Measurements from ENCODE around the gene PTCH2.
"Not testable (repeated sequence)": the region's sequence is repeated elsewhere in the genome, so short reads cannot be mapped to it uniquely, and the experiment has no call there.

Gene PTCH2

DNA sequence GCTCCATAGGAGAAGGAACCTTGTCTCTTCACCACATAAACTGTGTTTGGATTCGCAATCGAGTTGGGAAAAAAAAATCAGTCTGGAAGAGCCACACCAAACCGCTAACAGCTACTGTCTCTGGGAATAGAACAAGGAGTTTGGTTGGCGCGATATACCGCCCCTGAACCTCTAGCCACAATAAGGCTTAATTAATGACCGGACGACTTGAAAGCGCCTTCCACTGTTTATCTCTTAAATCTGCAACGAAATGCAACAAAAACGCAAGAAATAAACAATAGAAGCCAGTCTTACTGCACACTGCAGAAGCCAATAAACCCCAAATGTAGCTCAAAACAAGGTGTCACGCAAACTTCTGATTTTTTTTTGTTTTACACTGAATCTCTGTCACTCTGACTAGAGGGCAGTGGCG, 23.9 kb downstream of the PTCH2 start:
- no peak for DNase-seq (ENCODE audit: low read depth)

DNA sequence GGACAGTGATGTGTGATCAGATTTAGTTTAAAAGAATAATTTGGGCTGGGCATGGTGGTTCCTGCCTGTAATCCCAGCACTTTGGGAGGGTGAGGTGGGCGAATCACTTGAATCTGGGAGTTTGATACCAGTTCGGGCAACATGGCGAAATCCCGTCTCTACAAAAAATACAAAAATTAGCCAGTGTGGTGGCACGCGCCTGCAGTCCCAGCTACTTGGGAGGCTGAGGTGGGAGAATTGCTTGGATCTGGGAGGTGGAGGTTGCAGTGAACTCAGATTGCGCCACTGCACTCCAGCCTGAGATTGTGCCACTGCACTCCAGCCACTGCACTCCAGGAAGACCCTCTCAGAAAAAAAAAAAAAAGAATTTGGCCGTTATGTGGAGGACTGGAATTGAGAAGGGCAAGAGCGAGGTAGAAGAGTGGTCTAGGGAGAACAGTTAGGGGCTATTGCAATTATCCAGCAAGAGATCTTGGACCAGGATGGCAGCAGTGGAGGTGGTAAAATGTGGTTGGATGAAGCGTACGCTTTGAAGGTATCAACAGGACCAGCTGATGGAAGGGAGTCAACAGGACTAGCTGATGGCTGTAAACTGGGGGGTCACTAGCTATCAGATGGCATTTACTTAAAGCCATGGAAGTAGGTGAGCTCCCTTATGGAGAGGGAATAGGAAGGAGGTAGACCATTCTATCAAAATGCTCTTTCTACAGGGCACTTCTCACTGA, 25.1 kb downstream of the PTCH2 start:
- DNase-seq (ENCODE audit: low read depth), result no peak

DNA sequence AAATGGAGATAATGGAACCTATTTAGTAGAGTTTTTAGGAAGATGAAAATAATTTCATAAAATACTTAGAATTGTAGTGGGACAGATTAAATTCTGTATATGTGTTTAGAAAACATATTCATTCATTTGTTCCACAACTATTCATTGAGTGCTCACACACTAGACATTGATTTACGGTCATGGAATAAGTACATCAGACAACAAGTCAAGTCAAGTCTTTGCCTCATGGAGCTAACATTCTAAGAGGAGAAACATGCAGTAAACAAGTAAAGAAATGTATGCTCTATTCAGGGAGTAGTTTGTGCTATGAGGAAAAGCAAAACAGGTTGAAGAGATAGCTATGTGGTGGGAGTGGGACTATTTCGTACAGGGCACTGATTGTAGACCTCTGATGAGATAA, 25.7 kb downstream of the PTCH2 start:
- DNase-seq (ENCODE audit: low read depth), result no peak

GRCh38 chr1:44815926-44816325, 27.1 kb downstream of the PTCH2 start:
- DNase-seq (ENCODE audit: low read depth), result not testable (repeated sequence)

DNA sequence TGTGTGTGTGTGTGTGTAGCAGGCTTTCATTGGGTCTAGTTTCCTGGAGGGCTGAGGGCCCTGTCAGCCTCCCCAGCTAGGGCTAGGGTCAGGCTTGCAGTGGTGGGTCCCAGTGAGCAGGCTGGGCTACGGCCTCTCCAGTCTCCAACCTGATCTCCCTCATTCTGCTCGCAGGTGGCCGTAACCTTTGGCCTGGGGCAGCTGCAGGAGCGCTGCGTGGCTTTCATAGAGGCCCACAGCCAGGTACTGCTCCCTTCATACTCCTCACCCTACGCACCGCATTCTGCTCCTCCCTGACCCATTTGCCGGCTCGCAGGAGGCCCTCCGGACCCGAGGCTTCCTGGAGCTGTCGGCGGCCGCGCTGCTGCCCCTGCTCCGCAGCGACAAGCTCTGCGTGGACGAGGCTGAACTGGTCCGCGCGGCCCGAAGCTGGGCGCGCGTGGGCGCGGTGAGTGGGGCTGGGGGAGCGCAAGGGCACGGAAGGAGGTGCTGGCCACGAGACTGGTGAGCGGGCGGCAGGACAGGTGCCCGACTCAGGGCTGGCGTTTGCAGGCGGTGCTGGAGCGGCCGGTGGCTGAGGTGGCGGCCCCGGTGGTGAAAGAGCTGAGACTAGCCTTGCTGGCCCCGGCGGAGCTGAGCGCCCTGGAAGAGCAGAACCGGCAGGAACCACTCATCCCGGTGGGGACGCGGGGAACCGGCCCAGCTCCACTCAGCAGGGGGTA, 30.1 kb downstream of the PTCH2 start:
- no peak for DNase-seq (ENCODE audit: low read depth)

DNA sequence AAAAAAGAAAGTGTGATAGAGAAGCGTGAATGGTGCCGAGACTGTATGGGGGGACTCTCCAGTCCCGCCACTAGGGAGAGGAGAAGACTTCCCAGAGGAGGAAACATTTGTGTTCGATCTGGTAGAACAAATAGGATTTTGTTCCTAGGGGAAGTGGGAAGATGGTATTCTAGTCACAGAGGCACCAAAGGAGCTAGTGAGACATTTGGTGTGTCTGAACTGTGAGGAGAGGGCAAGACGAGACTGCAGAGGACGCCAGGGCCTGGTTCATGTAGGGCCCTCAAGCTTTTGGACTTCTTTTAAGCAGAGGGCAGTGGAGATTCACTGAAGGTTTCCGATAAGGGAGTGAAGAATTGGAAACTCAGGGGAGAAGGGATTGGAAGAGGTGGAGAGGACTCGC, 31.8 kb downstream of the PTCH2 start:
- DNase-seq (ENCODE audit: low read depth), result no peak

- DNase-seq (ENCODE audit: low read depth), result not testable (repeated sequence)
These were observed 32.3 kb downstream of the PTCH2 start for GRCh38 chr1:44810762-44811105.

- DNase-seq (ENCODE audit: low read depth), result no peak
These were observed 32.8 kb downstream of the PTCH2 start for GRCh38 chr1:44810101-44810761.

DNA sequence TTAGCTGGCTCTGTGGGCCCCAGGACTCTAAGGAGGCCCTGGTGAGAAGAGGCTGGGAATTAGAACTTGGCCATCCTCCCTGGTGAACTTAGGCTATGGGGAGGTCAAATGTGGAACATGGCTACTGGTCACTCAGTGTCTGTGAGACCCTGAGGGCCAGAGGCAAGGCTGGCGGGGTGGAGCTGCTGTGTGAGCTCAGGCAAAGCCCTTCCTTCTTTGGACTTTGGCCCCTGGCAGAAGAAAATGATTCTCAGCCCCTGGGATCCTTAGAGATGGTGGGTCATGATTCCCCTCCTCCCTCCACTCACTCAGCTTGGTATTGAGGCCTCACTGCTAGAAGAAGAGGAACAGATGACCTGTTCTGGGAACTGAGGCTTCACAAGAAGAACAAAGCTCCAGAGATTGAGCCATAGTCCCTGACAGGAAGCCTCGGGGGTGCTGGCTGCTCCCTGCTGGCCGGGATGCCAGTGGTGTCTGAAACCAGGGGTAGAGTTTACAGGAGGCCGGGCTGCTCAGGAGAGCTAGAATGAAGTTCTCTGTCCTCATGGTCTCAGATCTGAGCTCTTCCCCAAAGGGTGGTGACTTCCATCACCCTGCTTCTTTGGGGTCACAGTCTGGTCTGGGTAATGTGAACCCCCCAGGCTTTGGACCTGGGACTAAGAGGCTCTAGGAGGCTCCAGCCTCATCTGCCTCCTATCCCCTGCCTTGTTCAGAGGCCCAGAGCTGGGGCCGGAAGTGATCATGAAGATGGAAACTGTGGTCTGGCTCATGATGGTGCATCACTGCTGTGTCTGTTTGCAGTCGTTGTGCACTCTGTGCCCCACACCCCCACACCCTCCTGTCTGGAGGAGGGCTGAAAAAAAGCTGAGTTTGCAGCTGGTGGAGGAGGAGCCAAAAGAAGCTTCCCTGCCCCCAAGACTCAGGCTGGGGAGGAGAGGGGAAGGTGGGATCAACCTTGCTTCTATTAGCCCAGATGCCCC, 33.8 kb downstream of the PTCH2 start:
- no peak for DNase-seq (ENCODE audit: low read depth)

GRCh38 chr1:44808063-44808937, 34.8 kb downstream of the PTCH2 start, which contains the start of gene BTBD19:
Gene BTBD19 (plus strand): TSS chr1:44808523. CDS start chr1:44808821, 298 bp downstream.
- DNase-seq (ENCODE audit: low read depth), result peak; percentile 62

GRCh38 chr1:44807364-44808062, 35.5 kb downstream of the PTCH2 start:
- peak; percentile 99 for DNase-seq (ENCODE audit: low read depth)

DNA sequence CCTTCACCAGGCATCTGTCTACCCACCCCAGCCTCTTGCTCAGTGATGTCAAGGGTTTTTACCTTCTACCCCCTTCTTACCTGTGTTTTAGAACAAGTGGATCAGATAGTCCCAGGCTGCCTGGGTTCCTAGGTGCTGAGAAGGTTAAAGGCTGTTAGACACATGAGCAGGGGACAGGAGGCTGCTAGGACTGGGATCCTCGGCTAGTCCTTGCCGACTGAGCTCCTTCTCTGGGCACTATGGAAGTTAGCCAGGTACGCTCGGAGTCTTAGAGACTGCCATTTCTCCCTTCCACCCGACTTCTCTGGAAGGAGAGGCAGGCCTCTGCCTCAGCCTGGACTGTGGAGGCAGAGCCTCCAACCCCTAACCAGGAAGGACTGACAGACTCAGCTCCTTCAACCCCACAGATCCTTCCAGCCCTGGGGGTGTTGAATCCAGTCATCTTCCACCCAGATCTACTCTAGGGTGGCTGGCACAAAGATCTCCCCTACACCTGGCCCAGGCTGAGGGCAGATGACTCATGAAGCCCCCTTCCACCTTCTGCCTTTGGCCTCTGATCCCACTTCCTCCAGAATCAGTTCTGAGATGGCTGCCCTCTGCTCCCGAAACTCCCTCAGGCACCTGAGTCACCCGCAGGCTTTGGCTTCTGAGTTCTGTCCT, 36.2 kb downstream of the PTCH2 start, which contains the start of gene DYNLT4:
DYNLT4 (minus strand) TSS at position 648 of the 660 bp plus-strand sequence. CDS start 683 bp downstream, outside the sequence.
- DNase-seq (ENCODE audit: low read depth), result no peak

DNA sequence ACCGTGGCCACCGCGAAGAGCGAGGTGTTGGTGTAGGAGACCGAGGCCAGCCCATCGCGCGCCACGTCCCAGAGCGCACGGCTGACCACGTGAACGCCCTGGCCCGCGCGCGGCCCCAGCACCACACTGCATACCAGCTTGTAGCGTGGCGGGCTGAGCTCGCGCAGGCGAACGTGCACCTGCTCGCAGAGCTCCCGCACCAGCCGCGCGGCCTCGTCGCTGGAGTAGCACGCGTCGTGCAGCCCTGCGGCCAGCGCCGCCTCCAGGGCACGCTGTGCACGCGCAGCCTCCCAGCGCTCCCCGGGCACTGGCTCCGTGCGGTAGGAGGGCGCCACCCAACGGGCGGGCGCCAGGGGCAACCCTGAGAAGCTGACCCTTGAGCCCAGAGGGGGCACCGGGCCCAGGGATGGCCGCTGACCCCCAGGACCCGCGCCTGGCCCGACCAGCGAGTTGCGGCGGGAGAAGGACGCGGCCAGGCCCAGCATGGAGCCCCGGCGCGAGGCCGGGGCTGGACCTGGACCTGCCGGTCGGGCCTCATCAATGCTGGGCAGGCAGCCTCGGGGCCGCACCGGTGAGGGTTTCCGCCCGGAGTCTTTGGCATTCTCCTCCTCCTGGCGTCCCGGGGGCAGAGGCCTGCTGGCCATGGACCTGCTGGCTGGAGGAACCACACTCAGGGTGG, 36.9 kb downstream of the PTCH2 start:
- no peak for DNase-seq (ENCODE audit: low read depth)

DNA sequence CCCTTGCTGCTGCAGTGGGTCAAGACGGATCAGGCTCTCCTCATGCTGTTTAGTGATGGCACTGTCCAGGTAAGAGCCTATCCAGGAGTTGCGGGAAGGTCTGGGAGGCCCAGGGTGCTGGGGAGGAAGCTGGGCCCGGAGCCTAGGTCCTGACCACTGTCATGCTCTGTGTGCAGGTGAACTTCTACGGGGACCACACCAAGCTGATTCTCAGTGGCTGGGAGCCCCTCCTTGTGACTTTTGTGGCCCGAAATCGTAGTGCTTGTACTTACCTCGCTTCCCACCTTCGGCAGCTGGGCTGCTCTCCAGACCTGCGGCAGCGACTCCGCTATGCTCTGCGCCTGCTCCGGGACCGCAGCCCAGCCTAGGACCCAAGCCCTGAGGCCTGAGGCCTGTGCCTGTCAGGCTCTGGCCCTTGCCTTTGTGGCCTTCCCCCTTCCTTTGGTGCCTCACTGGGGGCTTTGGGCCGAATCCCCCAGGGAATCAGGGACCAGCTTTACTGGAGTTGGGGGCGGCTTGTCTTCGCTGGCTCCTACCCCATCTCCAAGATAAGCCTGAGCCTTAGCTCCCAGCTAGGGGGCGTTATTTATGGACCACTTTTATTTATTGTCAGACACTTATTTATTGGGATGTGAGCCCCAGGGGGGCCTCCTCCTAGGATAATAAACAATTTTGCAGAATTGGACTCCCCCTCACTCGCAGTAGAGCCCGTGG, 37.6 kb downstream of the PTCH2 start:
- DNase-seq (ENCODE audit: low read depth), result no peak

- DNase-seq (ENCODE audit: low read depth), result no peak
These were observed 39.5 kb downstream of the PTCH2 start for GRCh38 chr1:44803312-44804095.

DNA sequence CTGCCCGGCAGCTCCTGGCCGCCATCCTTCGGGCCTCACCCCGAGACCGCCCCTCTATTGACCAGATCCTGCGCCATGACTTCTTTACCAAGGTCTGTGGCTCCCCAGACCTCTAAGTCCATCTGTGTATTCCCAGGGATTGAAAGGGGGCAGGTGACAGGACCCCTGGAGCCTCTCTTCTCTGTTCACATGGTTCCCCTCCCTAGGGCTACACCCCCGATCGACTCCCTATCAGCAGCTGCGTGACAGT, 40.1 kb downstream of the PTCH2 start:
- no peak for DNase-seq (ENCODE audit: low read depth)

DNA sequence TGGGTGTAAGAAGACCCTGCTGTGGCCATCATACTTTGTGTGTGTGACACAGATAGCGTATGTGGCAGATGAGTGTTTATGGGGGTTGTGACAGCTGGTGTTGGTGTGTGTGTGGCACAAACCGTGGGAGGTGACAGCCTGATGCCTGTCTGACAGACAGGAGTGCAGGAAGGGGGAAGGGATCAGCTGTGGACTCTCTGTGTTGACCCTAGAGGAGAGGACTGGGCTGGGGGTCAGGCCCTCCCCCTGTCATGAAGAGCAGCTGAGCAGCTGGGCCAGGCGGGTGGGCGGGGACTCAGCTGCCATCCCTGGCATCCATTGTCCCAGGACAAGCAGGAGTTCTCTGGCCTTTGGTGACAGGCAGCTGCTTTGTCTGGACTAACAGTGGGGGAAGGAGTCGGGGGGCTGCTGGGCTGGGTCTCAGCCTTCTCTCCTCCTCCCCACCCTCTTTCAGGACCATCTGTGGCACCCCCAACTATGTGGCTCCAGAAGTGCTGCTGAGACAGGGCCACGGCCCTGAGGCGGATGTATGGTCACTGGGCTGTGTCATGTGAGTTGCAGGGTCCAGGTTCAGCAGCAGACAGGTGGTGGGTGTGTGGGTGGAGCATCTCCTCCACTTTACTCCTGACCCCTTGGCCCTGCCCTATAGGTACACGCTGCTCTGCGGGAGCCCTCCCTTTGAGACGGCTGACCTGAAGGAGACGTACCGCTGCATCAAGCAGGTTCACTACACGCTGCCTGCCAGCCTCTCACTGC, 40.6 kb downstream of the PTCH2 start:
- no peak for DNase-seq (ENCODE audit: low read depth)
